SK-N-MC (cell line): Measurements from ENCODE around the gene PRDM5.

Experiments
- EZH2 ChIP-seq: fragments of 200-600 bp; sonication (generic); IDR thresholded peaks from one replicate; pipeline ENCODE4 v1.6.1; 2017; ENCODE audit warnings: antibody characterized with exemption
- FOXP2 ChIP-seq: optimal IDR thresholded peaks from 2 replicates; pipeline ENCODE3; 2011; ENCODE audit warnings: mild to moderate bottlenecking, moderate library complexity; ENCODE audit not compliant: insufficient read depth; ENCODE audit errors: extremely low read length, control extremely low read depth
- POLR2AphosphoS5 ChIP-seq: IDR thresholded peaks from 2 replicates; pipeline ENCODE4 v1.6.1; 2012; ENCODE audit warnings: mild to moderate bottlenecking, low read depth, low read length, borderline replicate concordance

DNA sequence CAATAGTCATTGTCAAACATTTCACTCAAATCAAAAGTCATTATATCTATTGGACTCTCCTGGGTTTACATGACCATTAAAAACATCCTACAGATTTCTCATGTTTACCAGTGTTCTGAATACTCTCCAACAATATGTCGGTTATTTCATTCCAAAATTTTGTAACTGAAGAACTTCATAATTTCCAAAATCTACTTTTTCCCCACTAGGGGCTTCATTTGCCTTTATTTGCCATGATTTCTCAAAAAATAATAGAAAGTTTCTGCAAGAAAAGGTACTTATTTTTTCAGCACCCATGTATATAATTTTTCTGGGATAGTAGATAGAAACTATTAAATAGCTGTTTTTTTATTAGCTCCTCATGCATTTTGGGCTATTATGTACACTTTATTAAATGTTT lies 49.0 kb downstream of the PRDM5 start:
- TF ChIP-seq EZH2: no peak
- no peak for TF ChIP-seq POLR2AphosphoS5
- TF ChIP-seq FOXP2: no peak
